ENCODE measurements around the gene SPAG8.
A peak's percentile ranks its signal among the peaks of the same experiment; 100 is the strongest.

Gene SPAG8

DNA sequence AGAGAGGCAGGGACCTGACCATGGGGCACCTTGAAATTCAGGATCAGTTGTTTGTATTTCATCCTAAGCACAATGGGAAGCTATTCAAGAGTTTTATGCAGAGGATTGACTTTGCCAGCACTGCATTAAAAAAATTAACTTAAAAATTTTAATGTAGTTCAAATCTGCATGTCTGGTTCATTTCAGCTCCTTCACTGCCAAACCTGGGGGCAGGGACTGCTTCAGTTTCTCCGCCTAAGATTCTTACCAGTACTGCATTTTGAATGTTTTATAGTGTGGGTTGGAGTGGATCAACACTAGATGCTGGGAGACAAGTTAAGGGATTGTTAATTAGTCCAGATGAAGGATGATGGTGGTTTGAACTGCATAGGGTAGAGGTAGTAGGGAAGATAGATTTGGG lies 42.3 kb downstream of the SPAG8 start:
- DNase-seq, result no peak

DNA sequence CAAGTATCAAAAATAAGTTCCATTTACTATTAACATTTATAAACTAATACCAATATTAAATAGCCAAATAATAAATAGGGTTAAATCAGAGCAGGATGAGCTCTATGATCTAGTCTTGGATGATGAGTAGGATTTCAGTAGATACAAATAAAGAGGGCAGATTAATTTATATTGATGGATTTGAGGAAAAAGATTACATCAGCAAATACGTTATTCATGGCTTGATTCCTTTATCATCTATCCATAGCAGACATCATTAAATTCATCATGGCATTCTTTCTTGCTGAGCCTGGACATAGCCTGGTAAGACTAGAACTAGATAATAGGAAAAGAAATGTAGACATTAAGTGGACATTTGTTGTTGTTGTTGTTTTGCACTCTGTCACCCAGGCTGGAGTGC lies 44.6 kb downstream of the SPAG8 start:
- DNase-seq, result no peak

DNA sequence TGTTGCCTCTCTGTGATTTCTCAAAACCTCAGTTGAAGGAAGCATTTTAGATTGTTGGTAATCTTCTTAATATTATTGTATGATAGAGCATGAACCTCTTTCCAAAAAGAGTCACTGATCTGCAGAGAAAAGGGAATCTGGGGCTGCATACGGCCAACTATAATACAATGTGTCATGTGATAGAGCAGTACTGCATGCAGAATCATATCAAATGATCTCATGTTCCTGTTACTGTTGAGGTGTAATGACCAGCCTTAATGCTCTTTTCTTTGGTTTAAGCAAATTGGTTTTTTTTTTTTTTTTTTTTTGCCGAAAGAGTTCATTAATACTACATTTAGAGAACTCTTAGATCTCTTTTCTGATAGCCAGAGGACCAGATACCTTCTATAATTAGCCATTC lies 45.1 kb downstream of the SPAG8 start:
- DNase-seq, result no peak

GRCh38 chr9:35763803-35764202 lies 48.3 kb downstream of the SPAG8 start:
- DNase-seq, result peak; percentile 12

- no peak for DNase-seq
Measured at GRCh38 chr9:35763181-35763580, 48.9 kb downstream of the SPAG8 start.

- peak; percentile 65 for DNase-seq
Measured at GRCh38 chr9:35760651-35761050, 51.4 kb downstream of the SPAG8 start.

DNA sequence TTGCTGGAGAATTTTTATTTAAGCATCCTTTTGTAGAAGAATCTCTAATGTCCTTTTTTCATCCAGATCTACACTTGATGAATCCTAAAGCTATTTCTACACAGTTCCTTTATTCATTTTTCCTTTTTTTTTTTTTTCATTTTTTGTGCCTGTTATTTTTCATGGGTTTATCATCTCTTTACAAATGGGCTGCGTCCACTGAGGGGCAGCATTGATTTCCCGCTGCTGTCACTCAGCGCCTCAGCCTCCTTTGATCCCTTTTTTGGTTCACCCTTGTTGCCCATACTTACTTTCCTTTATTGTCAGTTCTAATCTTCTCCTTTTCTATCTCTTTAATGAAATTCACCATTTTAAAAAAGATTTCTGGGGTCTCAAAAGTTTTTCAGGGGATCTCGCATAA lies 52.3 kb downstream of the SPAG8 start:
- DNase-seq, result no peak

All from GF-D8 (cell line).